ENCODE measurements around the gene CYFIP2. TPM values are rescaled to one million over a fixed set of nuclear protein-coding genes. Genes with fewer than 3 reads are reported as not detected.

CYFIP2 gene
- total and polyA plus RNA-seq, 2 of the 8 experiments (the other 6 are each of a cell fraction or from before 2014, with no cell fraction given): 45.1 to 80.6 TPM

- 76% methylated on average over 4 of the region's 4 CpGs; no CpG with 5 or more reads in 1 of the 2 experiments for WGBS, 2 experiments (ENCODE audit: extremely low coverage in 1 of 2, insufficient coverage in 1 of 2, insufficient read length in 1 of 2, insufficient replicate concordance in 2 of 2, low coverage in 1 of 2, low lambda C conversion rate in 2 of 2, missing lambda C conversion rate in 1 of 2)
- Histone ChIP-seq H3K4me3 (ENCODE audit: extremely low read depth in 1 of 4, insufficient read depth in 2 of 4, low read depth in 3 of 4, low read length in 4 of 4) (no peak overlapping the region), H2BK20ac (ENCODE audit: low read length) (no peak overlapping the region), H3K36me3 (ENCODE audit: control insufficient read depth in 2 of 4, insufficient read depth in 4 of 4, low read length in 3 of 4) (no peaks in the 10 kb centered on the region), H3K79me2 (ENCODE audit: control insufficient read depth in 1 of 2, insufficient read depth in 2 of 2, low read length in 2 of 2) (no peaks in the 10 kb centered on the region), H3K27ac (ENCODE audit: low read depth, low read length) (no peak overlapping the region), H4K91ac (replicated peaks; ENCODE audit: insufficient read length, low read length) (no peak overlapping the region), H2BK12ac (ENCODE audit: low read depth, low read length) (no peak overlapping the region), H3K4ac (replicated peaks; ENCODE audit: insufficient read length, low read depth, low read length) (no peak overlapping the region), H3K79me1 (ENCODE audit: low read depth, low read length) (no peaks in the 10 kb centered on the region), H2BK5ac (ENCODE audit: low read depth, low read length) (no peak overlapping the region), H4K5ac (ENCODE audit: insufficient read length, low read depth, low read length) (no peak overlapping the region), H2AFZ (ENCODE audit: low read length) (no peak overlapping the region), H3K23ac (ENCODE audit: insufficient read length) (no peak overlapping the region), H4K20me1 (replicated peaks in 1 of 2; ENCODE audit: control insufficient read depth in 1 of 2, insufficient read depth in 2 of 2, low read length in 2 of 2) (no peaks in the 10 kb centered on the region), H3K27me3 (replicated peaks in 1 of 4; ENCODE audit: control insufficient read depth in 3 of 4, extremely low read depth in 1 of 4, insufficient read depth in 3 of 4, low read length in 3 of 4) (no peaks in the 10 kb centered on the region), H2BK120ac (replicated peaks; ENCODE audit: low read depth, low read length) (no peak overlapping the region), H3K23me2 (ENCODE audit: low read depth, low read length) (no peaks in the 10 kb centered on the region), H3K9me3 (ENCODE audit: insufficient read depth in 2 of 2, low read depth in 1 of 2, low read length in 1 of 2) (no peaks in the 10 kb centered on the region), H3K56ac (replicated peaks; ENCODE audit: insufficient read length, low read depth, low read length) (no peak overlapping the region), H2AK5ac (ENCODE audit: low read depth, low read length) (no peak overlapping the region), H3K9ac (replicated peaks in 1 of 4; ENCODE audit: extremely low read depth in 1 of 4, low read depth in 3 of 4, low read length in 3 of 4) (no peak overlapping the region), H3K4me1 (replicated peaks in 1 of 4; ENCODE audit: control insufficient read depth in 3 of 4, insufficient read depth in 4 of 4, low read length in 3 of 4) (no peaks in the 10 kb centered on the region), H3K4me2 (ENCODE audit: insufficient read depth in 1 of 2, low read depth in 2 of 2, low read length in 2 of 2) (no peak overlapping the region), H3K18ac (ENCODE audit: extremely low read depth, low read length) (no peak overlapping the region), H4K8ac (ENCODE audit: extremely low read depth, insufficient read depth, low read length) (no peak overlapping the region), H2BK15ac (ENCODE audit: low read length) (no peak overlapping the region), H3K14ac (ENCODE audit: insufficient read length) (no peak overlapping the region)
- DNase-seq (ENCODE audit: low read depth in 1 of 2, low spot score in 2 of 2) (no peak), FAIRE-seq (no peak)
- ChIA-PET CTCF (ENCODE audit: partially characterized antibody) (interaction anchor here (0.8 to 5.9 kb wide), 34 partner anchors 8 to 197 kb away, joined by 3 to 84 read pairs (median 6); partner anchors contain the start of genes CYFIP2 and MED7), POLR2A (ENCODE audit: partially characterized antibody) (no interaction called here)
- no peak for TF ChIP-seq CEBPB (IDR thresholded peaks at IDR 0.05; ENCODE audit: low read depth, low read length)
- no peak for TF ChIP-seq TEAD4 (IDR thresholded peaks at IDR 0.05; ENCODE audit: low read depth, low read length)
Observed at GRCh38 chr5:157252711-157253465, 13.0 kb upstream of the CYFIP2 start.

Data from H1 (cell line).